ENCODE measurements around the gene REG4.

REG4 gene

DNA sequence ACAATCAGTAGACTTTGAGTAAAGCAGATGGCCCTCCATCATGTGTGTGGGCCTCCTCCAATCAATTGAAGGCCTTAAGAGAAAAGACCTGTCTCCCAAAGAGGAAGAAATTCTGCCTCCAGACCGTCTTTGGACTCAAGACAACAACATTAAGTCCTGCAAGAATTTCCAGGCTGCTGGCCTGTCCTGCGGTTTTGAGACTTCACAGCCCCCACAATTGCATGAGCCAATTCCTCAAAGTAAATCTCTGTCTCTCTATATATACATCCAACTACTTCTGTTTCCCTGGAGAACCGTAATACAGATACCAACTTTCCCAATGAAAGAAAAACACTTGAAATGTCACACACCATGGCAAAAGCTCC, 16.4 kb downstream of the REG4 start:
- H3F3A ChIP-seq (ENCODE audit: low read depth) = no peaks in the 10 kb centered on the region
- TF ChIP-seq, protein P1, sequence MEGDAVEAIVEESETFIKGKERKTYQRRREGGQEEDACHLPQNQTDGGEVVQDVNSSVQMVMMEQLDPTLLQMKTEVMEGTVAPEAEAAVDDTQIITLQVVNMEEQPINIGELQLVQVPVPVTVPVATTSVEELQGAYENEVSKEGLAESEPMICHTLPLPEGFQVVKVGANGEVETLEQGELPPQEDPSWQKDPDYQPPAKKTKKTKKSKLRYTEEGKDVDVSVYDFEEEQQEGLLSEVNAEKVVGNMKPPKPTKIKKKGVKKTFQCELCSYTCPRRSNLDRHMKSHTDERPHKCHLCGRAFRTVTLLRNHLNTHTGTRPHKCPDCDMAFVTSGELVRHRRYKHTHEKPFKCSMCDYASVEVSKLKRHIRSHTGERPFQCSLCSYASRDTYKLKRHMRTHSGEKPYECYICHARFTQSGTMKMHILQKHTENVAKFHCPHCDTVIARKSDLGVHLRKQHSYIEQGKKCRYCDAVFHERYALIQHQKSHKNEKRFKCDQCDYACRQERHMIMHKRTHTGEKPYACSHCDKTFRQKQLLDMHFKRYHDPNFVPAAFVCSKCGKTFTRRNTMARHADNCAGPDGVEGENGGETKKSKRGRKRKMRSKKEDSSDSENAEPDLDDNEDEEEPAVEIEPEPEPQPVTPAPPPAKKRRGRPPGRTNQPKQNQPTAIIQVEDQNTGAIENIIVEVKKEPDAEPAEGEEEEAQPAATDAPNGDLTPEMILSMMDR (conservative IDR thresholded peaks at IDR 0.05; ENCODE audit: low read length) = no peak
- TF ChIP-seq EZH2phosphoT487 (IDR thresholded peaks at IDR 0.05; ENCODE audit: borderline replicate concordance) = no peak
- no peak overlapping the region for H3K9ac ChIP-seq (ENCODE audit: low read depth, low read length, poor library complexity, severe bottlenecking)
- no peaks in the 10 kb centered on the region for H3K79me2 ChIP-seq (ENCODE audit: insufficient read depth, low read length)
- no peaks in the 10 kb centered on the region for H3K9me3 ChIP-seq (ENCODE audit: insufficient read depth, low read depth, low read length)
- H3K27me3 ChIP-seq (ENCODE audit: insufficient read depth, low read length, poor library complexity, severe bottlenecking) = no peaks in the 10 kb centered on the region
- no peak overlapping the region for H2AFZ ChIP-seq (ENCODE audit: low read length)
- H3K4me1 ChIP-seq (ENCODE audit: insufficient read depth, low read length, poor library complexity, severe bottlenecking) = no peaks in the 10 kb centered on the region
- no peaks in the 10 kb centered on the region for H3K36me3 ChIP-seq (ENCODE audit: insufficient read depth, low read length)
- no peaks in the 10 kb centered on the region for H4K20me1 ChIP-seq (ENCODE audit: insufficient read depth, low read length, poor library complexity, severe bottlenecking)
- no peak overlapping the region for H3K4me2 ChIP-seq (ENCODE audit: low read depth, low read length, poor library complexity, severe bottlenecking)
- no peak overlapping the region for H3K4me3 ChIP-seq (ENCODE audit: low read length, poor library complexity, severe bottlenecking)
- H3K9me2 ChIP-seq (replicated peaks; ENCODE audit: low read depth, low read length) = no peaks in the 10 kb centered on the region

DNA sequence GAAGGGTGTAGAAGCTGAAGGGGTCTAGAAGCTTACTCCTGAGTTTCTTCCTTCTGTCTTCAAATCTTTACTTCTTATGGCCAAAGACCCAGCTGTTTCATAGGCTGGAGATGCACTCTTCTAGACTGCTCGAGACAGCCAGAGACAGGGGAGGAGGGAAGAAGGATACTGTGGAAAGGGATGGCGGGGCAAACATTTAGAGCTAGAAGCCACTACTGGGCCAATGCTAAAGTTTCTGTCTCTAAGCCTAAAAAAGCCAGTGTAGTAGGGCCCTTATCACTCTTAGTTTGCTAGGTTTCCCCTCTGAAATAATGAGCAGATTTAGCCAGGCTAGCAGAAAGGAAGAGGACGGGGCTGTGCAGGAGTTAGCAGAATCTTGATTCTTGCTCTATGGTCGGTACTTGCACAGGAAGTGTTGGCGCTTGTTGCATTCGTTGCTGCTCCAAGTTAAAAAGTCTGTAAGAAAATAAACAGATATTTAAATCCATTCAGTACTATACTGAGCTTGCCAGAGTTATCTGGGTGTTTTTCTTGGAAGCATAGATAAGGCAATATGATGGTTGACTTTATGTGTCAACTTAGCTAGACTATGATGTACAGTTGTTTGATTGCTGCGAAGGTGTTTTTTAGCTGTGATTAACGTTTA, 16.9 kb downstream of the REG4 start:
- Histone ChIP-seq H3K9ac (ENCODE audit: low read depth, low read length, poor library complexity, severe bottlenecking) (no peak overlapping the region), H3K36me3 (ENCODE audit: insufficient read depth, low read length) (no peaks in the 10 kb centered on the region), H3K27me3 (ENCODE audit: insufficient read depth, low read length, poor library complexity, severe bottlenecking) (no peaks in the 10 kb centered on the region), H3K9me3 (ENCODE audit: insufficient read depth, low read depth, low read length) (no peaks in the 10 kb centered on the region), H4K20me1 (ENCODE audit: insufficient read depth, low read length, poor library complexity, severe bottlenecking) (no peaks in the 10 kb centered on the region), H3K4me1 (ENCODE audit: insufficient read depth, low read length, poor library complexity, severe bottlenecking) (no peaks in the 10 kb centered on the region), H2AFZ (ENCODE audit: low read length) (no peak overlapping the region), H3K79me2 (ENCODE audit: insufficient read depth, low read length) (no peaks in the 10 kb centered on the region), H3F3A (ENCODE audit: low read depth) (no peaks in the 10 kb centered on the region), H3K4me2 (ENCODE audit: low read depth, low read length, poor library complexity, severe bottlenecking) (no peak overlapping the region), H3K9me2 (replicated peaks; ENCODE audit: low read depth, low read length) (no peaks in the 10 kb centered on the region), H3K4me3 (ENCODE audit: low read length, poor library complexity, severe bottlenecking) (no peak overlapping the region)
- TF ChIP-seq, protein P1 (conservative IDR thresholded peaks at IDR 0.05; ENCODE audit: low read length) = no peak
- TF ChIP-seq EZH2phosphoT487 (IDR thresholded peaks at IDR 0.05; ENCODE audit: borderline replicate concordance) = no peak

DNA sequence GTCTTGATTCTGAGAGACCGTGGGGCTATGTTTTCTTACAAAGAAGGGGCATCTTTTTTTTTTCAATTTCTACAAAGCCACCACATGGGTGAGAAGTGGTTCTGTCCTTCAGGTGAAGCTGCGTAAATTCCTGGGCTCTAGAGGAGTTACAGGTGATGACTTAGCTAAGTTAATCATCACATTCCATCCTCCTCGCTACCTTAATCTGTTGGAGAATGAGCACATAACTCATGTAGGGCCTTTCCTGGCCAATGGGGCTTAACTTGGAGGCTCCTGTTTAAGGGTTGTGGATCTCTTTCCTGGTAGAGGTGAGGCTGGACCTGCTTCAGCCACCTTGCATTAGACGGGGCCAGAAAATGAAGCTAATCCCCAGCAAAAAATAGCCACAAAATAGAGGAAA, 19.9 kb downstream of the REG4 start:
- H3K27me3 ChIP-seq (ENCODE audit: insufficient read depth, low read length, poor library complexity, severe bottlenecking) = no peaks in the 10 kb centered on the region
- no peak overlapping the region for H3K9ac ChIP-seq (ENCODE audit: low read depth, low read length, poor library complexity, severe bottlenecking)
- no peak overlapping the region for H2AFZ ChIP-seq (ENCODE audit: low read length)
- no peaks in the 10 kb centered on the region for H3F3A ChIP-seq (ENCODE audit: low read depth)
- no peak overlapping the region for H3K4me3 ChIP-seq (ENCODE audit: low read length, poor library complexity, severe bottlenecking)
- no peaks in the 10 kb centered on the region for H3K9me3 ChIP-seq (ENCODE audit: insufficient read depth, low read depth, low read length)
- no peaks in the 10 kb centered on the region for H3K79me2 ChIP-seq (ENCODE audit: insufficient read depth, low read length)
- TF ChIP-seq, protein P1 (conservative IDR thresholded peaks at IDR 0.05; ENCODE audit: low read length) = no peak
- no peak for TF ChIP-seq EZH2phosphoT487 (IDR thresholded peaks at IDR 0.05; ENCODE audit: borderline replicate concordance)
- H3K9me2 ChIP-seq (replicated peaks; ENCODE audit: low read depth, low read length) = no peaks in the 10 kb centered on the region
- H3K4me1 ChIP-seq (ENCODE audit: insufficient read depth, low read length, poor library complexity, severe bottlenecking) = no peaks in the 10 kb centered on the region
- H3K4me2 ChIP-seq (ENCODE audit: low read depth, low read length, poor library complexity, severe bottlenecking) = no peak overlapping the region
- no peaks in the 10 kb centered on the region for H4K20me1 ChIP-seq (ENCODE audit: insufficient read depth, low read length, poor library complexity, severe bottlenecking)
- H3K36me3 ChIP-seq (ENCODE audit: insufficient read depth, low read length) = no peaks in the 10 kb centered on the region
